Stimulated activated CD8-positive, alpha-beta memory T cell treated with anti-CD3 and anti-CD28 coated beads, Interleukin-15, amount 100 ng/mL, for 48 hours (primary cell): ENCODE data around the gene RPIA.

Source experiments
- DNase-seq, 2 donors: peaks; one replicate each; pipeline ENCODE4 v3.0.0-alpha.2; 2020; ENCODE audit warnings: low read depth in 2 of 2

Gene RPIA

GRCh38 chr2:88684519-88684918, 7.0 kb upstream of the RPIA start:
- DNase-seq: no peak

DNA sequence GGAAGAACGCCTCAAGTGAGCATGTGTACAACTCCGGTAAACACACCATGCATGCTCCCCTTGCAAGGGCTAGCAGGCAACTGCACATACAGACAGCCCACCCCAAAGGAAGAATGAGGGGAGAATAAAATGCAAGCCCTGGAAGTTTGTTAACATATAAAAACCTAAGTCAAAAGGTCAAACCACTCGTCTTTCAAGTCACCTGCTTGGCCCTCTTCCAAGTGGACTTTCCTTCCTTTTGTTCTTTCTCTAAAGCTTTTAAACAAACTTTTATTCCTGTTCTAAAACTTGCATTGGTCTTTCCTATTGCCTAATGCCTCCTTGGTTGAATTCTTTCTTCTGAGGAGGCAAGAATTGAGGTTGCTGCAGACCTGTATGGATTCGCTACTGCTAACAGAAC, 5.2 kb upstream of the RPIA start:
- no peak for DNase-seq

- DNase-seq: no peak
These were observed 4.1 kb upstream of the RPIA start for GRCh38 chr2:88687384-88687783.

DNA sequence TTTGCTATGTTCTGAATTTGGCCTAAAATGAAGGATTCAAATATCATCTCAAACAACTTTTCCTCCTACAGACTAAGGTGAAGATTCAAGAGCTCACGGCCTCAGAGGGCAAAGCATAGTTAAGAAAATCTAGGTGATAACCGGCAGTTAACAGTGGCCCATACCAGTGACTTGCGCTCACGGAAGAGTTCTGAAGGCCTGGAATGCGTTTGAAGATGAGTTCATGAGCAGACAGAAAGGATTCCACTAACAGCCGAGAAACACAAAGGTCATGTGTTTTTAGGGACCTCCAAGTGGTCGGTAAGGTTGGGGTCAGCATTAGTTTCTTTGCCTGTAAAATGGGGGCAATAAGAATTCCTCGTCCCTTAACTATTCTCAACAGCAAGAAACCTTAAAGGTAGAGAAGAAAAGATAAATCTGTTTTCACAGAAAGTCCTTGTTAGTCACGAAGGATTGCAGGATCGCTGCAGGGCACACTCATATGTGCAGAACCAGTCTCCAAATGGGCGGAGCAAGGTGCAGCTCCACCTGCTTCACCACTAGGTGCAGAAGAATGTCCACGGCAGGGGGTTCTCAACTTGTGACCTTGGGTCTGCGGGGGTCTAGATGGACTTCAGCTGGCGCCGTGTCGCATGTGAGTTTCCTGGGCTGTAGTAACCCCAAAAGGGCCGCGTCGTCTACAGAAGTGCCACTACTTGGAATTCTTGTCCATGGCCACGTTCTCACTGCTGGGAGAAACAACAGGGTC, 708 bp upstream of the RPIA start:
- peak in 1 of 2 donors; percentile 15 for DNase-seq

- peak in 1 of 2 donors; percentile 3 for DNase-seq
These were observed 714 bp downstream of the RPIA start for GRCh38 chr2:88692187-88692586.

DNA sequence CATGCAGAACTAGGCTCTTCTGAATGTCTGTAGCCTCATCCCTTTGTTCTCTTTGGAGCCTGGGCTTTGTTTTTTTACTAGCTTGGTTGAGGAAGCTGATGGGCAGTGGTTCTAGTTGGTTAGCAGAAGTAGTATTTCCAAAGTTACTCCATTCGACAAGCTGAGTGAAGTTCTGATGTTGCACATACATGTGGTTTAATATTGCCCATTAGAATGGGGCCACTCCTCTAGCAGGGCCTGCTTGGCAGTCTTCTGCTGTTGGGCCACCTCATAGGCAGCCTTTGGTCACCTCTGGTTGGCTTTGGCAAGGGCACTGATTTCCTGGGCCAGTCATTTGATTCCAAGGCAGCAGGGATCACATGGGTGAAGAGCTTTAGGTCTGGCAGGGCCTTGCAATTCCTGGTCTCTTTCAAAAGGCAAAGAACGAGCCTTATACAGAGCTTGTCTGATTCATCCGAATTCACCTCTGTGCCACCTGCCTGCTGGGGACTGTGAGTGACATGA, 2.5 kb downstream of the RPIA start:
- no peak for DNase-seq

- DNase-seq: no peak
These were observed 5.1 kb downstream of the RPIA start for GRCh38 chr2:88696611-88697010.

DNA sequence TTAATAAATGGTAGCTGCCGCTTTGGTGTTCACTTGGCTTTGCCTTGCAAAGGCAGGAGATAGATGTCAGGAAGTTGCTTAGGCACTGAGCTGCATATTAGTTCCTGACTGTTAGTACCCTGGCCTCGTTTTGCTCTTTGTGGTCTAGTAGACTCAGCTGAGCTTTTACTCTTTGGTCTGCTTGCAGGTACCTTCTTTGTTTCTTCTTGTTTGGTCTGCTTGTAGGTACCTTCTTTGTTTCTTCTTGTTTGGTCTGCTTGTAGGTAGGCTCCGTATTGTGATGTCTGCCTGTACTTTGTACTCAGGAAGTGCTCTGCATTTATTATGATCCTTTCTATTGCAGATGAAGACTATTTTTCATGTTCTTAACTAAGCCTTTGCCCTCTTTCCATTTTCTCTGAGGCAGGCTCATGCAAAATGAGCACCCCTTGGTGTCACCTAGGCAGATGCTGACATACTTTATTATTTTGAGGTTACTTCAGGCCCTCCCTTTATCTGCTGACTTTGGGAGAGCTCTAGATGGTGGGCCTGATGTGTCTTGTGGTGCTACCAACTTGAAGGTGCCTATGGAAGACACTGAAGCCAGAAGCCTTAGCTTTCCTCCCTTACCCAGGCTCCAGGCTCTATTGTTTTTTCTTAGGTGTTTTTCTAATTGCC, 6.0 kb downstream of the RPIA start:
- no peak for DNase-seq

GRCh38 chr2:88698027-88698413, 6.5 kb downstream of the RPIA start:
- no peak for DNase-seq

DNA sequence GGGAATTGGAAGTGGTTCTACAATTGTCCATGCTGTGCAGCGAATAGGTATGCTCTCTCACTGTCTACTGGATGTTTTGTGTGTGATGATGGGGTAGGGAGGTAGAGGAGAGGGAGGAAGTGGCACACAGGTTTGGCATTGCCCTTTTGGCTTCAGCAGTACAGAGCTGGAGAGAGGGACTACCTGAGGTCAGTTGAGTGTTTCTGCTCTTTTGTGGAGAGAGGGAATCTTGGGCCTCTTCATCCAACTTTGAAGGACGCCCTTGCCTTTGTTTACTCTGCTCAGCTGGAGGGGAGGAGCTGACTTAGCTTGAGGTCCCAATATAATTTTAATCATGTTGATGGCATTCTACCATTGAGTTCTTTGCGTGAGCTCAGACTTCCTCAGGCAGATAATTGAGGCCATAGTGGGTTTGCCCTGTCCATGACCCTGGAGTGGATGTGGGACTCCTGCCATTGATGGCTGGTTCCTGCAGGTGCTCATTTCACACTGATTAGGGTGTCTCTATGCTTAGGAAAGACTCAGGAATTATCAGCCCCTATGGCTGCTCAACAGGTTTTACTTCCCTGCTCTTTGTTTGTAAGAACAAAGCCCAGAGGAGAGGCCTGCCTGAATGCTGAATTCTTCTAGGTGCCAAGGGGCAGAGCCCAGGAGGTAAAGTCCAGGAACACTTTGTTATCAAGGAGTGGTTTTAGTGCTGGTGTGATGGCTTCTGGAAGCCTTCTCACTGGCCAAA, 7.2 kb downstream of the RPIA start:
- no peak for DNase-seq

GRCh38 chr2:88707003-88707402, 15.5 kb downstream of the RPIA start:
- DNase-seq: no peak

DNA sequence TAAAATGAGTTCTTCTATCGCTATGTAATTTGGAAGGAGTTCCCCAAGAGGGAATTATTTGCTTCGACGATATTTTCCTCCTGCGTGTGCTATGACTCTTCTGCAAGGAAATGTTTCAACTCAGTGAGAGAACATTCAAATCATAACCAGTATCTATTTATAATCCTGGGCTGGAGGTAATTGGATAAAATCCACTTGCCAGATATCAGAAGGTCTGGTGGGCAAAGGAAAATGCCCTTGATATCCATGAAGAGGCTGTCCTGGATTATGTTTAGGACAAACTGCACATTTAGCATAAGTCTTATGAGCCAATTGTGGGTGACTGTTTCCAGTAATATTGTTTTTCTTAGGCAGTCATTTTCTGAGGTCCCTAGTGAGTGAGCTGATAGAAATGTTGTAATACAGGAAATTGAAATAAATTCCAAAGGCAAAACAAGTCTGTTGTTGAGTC, 17.7 kb downstream of the RPIA start:
- DNase-seq: no peak

DNA sequence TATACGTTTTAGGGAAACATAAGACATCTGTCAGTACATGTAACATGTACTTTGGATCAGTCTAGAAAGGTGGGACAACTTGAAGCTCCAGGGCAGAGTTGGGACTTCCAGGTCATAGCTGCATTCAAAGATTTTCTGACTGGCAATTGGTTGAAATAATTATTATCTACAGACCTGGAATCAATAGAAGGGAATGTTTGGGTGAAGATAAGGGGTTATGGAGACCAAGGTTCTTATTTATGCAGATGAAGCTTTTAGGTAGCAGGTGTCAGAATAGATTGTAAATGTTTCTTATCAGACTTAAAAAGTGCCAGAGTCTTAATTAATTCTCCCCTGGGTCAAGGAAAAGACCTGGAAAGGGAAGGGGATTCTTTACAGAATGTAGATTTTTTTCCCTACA, 19.8 kb downstream of the RPIA start:
- DNase-seq: no peak

DNA sequence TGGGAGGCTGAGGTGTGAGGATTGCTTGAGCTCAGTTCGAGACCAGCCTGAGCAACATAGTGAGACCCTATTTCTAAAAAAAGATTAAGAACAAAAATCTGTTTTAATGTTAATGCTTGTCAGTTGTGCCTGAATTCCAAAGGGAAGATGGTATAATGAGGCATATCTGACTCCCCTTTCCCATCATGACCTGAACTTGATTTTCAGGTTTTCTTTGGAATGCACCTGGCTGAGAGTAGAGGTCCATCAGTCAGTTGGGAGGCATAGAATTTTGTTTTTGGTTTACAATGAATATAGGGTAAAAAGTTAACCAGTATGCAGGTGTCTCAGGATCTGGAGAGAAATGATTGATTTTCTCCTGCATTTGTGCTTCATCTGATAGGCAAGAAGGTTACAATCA, 20.4 kb downstream of the RPIA start:
- no peak for DNase-seq

GRCh38 chr2:88713408-88713807, 21.9 kb downstream of the RPIA start:
- DNase-seq: no peak

DNA sequence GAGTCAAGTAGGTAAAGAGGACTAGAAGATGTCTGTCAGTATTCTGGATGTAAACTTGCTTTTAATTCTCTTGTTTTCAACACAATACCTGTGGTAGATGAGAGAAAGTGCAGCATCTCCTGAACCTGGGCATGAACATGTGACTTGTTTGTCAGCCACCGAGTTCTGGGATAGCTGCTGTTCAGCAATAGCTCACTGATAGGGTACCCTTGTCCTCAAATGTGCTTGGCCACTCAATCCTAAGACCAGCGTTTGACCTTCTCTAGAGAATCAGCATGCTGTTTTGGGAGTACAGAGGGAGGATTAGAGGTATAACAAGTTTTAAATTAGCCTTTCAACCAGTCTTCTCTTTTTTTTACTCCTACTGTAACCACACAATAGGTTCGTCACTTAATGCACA, 23.2 kb downstream of the RPIA start:
- no peak for DNase-seq

DNA sequence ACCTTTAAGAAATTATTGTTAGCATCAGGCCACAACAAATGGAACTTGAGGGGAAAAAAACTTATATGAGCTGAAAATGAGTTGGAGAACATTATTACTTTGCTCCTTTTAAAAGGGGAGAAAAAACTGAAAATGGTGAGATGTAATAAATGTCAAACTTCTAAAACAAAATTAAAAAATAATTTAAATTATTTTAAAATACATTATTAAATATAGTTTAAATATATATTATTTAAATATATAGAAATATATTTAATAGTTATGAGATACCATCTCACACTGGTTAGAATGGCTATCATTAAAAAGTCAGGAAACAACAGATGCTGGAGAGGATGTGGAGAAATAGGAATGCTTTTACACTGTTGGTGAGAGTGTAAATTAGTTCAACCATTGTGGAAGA, 28.9 kb downstream of the RPIA start:
- DNase-seq: no peak

- DNase-seq: no peak
These were observed 29.8 kb downstream of the RPIA start for GRCh38 chr2:88721268-88721667.

GRCh38 chr2:88724643-88725332, 33.3 kb downstream of the RPIA start:
- no peak for DNase-seq

GRCh38 chr2:88729061-88729745, 37.7 kb downstream of the RPIA start:
- DNase-seq: no peak

GRCh38 chr2:88733155-88733902, 41.9 kb downstream of the RPIA start:
- DNase-seq: no peak
